Adipocyte (in vitro differentiated cells): Measurements from ENCODE around the gene DAP.

Experiments used
- DNase-seq: peaks from one replicate; pipeline ENCODE4 v3.0.0-alpha.2; 2015; ENCODE audit warnings: low read depth
- H3K27me3 ChIP-seq: replicated peaks from 2 replicates; pipeline ENCODE4 v1.7.0; 2013; ENCODE audit warnings: mild to moderate bottlenecking, low read length, moderate library complexity; ENCODE audit not compliant: control insufficient read depth, insufficient read depth
- H3K36me3 ChIP-seq: 2 replicates; pipeline ENCODE4 v1.7.0; 2013; ENCODE audit warnings: low read length, mild to moderate bottlenecking, moderate library complexity; ENCODE audit not compliant: control insufficient read depth, insufficient read depth, severe bottlenecking
- H3K4me1 ChIP-seq: 2 replicates; pipeline ENCODE4 v1.7.0; 2013; ENCODE audit warnings: mild to moderate bottlenecking, low read length, moderate library complexity; ENCODE audit not compliant: control insufficient read depth, insufficient read depth
- H3K4me3 ChIP-seq: 2 replicates; pipeline ENCODE4 v1.7.0; 2013; ENCODE audit warnings: mild to moderate bottlenecking, low read length, moderate library complexity
- H3K9ac ChIP-seq: 2 replicates; pipeline ENCODE4 v1.7.0; 2013; ENCODE audit warnings: mild to moderate bottlenecking, low read length, moderate library complexity
- H3K9me3 ChIP-seq: 2 replicates; pipeline ENCODE4 v1.7.0; 2013; ENCODE audit warnings: mild to moderate bottlenecking, low read length, moderate library complexity; ENCODE audit not compliant: control insufficient read depth

DAP gene

DNA sequence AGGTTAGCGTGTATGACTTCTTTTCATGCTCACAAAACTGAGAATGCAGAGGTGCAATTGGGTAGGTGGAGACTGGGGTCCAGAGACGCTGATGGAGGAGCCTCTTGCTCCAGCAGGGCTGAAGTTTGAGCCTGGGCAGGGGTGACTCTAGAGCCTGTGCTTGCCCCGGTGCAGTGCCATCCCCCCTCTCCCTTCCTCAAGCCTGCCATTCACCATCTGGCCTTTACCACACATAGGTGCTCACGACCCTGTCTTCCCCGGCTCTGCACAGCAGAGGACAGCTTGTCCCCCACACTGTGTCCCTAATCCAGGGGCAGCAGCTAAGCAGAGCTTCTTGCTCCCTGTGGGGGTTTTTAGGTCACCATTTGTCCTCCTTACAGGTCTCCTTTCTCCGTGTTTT is 86.5 kb downstream of the DAP start:
- H3K9ac ChIP-seq = no peak overlapping the region
- peaks cover 16% of the 10 kb centered on the region for H3K36me3 ChIP-seq
- no peak for DNase-seq
- peaks cover 24% of the 10 kb centered on the region for H3K27me3 ChIP-seq
- H3K9me3 ChIP-seq = no peaks in the 10 kb centered on the region
- no peak overlapping the region for H3K4me3 ChIP-seq
- no peaks in the 10 kb centered on the region for H3K4me1 ChIP-seq

- Histone ChIP-seq H3K9me3 (no peaks in the 10 kb centered on the region), H3K27me3 (peaks cover 24% of the 10 kb centered on the region), H3K4me3 (no peak overlapping the region), H3K36me3 (peaks cover 11% of the 10 kb centered on the region), H3K4me1 (no peaks in the 10 kb centered on the region), H3K9ac (no peak overlapping the region)
- DNase-seq = no peak
These were observed 86.9 kb downstream of the DAP start for GRCh38 chr5:10674096-10674495.

DNA sequence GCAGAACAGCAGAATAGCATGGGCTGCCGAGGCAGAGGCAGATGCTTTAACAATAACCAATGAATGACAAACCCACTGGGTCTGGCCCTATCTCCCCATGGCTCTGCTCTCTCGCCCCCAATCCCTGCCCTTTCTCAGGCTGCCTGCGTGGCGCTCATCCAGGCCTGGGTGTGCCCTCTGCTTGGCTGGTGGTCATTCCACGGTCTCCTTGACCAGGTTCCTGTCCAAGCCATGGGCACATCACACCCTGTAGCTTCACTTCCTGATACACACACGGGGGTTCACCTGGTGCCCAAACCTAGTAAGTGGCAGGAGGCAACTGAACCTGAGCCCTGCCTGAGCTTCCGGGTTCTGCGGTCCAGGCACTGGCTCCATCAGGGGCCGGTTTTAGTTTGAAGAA is 87.6 kb downstream of the DAP start:
- Histone ChIP-seq H3K9me3 (no peaks in the 10 kb centered on the region), H3K4me3 (no peak overlapping the region), H3K9ac (no peak overlapping the region), H3K36me3 (peaks cover 10% of the 10 kb centered on the region), H3K27me3 (peaks cover 24% of the 10 kb centered on the region), H3K4me1 (no peaks in the 10 kb centered on the region)
- DNase-seq = no peak

- Histone ChIP-seq H3K4me3 (no peak overlapping the region), H3K9me3 (no peaks in the 10 kb centered on the region), H3K9ac (no peak overlapping the region), H3K36me3 (peaks cover 7% of the 10 kb centered on the region), H3K4me1 (no peaks in the 10 kb centered on the region), H3K27me3 (peaks cover 24% of the 10 kb centered on the region)
- DNase-seq = no peak
These were observed 88.0 kb downstream of the DAP start for GRCh38 chr5:10673017-10673389.

DNA sequence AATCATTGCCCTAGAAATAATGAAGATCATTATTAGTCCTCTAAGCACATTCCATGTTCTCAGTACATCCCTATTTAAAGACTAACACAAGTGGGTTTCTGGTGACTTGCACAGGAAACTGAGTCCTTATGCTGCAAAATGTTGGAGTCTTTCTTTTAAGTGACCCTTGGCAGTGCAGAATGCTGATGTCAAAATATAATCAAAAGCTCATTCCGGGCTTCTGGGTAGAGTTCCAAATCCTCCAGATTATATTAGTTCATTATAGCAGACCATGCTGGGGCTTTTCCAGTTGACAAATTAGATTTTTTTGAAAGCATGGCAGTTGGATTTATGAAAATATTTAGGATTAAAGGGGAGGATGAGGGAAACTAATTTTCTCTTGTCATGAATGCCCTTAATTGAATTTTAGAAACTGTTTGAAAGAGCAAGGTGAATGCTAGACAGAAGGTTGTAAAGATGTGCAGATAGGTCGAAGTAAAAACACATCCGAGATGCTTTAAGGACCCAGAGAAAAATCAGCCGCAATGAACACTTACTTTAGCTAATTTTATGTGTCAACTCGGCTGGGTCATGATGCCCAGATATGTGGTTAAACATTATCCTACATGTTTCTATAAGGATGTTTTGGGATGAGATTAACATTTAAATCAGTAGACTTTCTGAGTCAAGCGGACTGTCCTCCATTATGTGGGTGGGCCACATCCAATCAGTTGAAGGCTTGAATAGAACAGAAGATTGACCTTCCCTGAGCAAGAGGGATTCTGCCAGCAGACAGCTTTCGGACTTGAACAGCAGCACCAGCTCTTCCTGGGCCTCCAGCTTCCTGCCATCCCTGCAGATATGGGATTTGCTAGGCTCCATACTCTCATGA is 88.7 kb downstream of the DAP start:
- H3K27me3 ChIP-seq = peaks cover 24% of the 10 kb centered on the region
- no peaks in the 10 kb centered on the region for H3K9me3 ChIP-seq
- no peak overlapping the region for H3K4me3 ChIP-seq
- H3K36me3 ChIP-seq = peaks cover under 1% of the 10 kb centered on the region
- no peak for DNase-seq
- H3K4me1 ChIP-seq = no peaks in the 10 kb centered on the region
- no peak overlapping the region for H3K9ac ChIP-seq

GRCh38 chr5:10671041-10672008 is 89.7 kb downstream of the DAP start:
- H3K9me3 ChIP-seq = no peaks in the 10 kb centered on the region
- no peak overlapping the region for H3K9ac ChIP-seq
- peak; percentile 22 for DNase-seq
- H3K27me3 ChIP-seq = peaks cover 24% of the 10 kb centered on the region
- H3K36me3 ChIP-seq = no peaks in the 10 kb centered on the region
- no peak overlapping the region for H3K4me3 ChIP-seq
- no peaks in the 10 kb centered on the region for H3K4me1 ChIP-seq

- Histone ChIP-seq H3K36me3 (no peaks in the 10 kb centered on the region), H3K4me3 (no peak overlapping the region), H3K4me1 (no peaks in the 10 kb centered on the region), H3K9me3 (no peaks in the 10 kb centered on the region), H3K27me3 (peaks cover 13% of the 10 kb centered on the region), H3K9ac (no peak overlapping the region)
- no peak for DNase-seq
These were observed 91.1 kb downstream of the DAP start for GRCh38 chr5:10669983-10670382.

GRCh38 chr5:10668697-10669096 is 92.3 kb downstream of the DAP start:
- H3K27me3 ChIP-seq = peaks cover 4% of the 10 kb centered on the region
- no peaks in the 10 kb centered on the region for H3K9me3 ChIP-seq
- H3K4me1 ChIP-seq = peaks cover 1% of the 10 kb centered on the region
- no peak overlapping the region for H3K4me3 ChIP-seq
- no peaks in the 10 kb centered on the region for H3K36me3 ChIP-seq
- DNase-seq = no peak
- H3K9ac ChIP-seq = no peak overlapping the region

- Histone ChIP-seq H3K9ac (no peak overlapping the region), H3K4me3 (no peak overlapping the region), H3K27me3 (peaks cover 8% of the 10 kb centered on the region), H3K9me3 (no peaks in the 10 kb centered on the region), H3K4me1 (peaks cover 5% of the 10 kb centered on the region), H3K36me3 (no peaks in the 10 kb centered on the region)
- DNase-seq = no peak
These were observed 93.5 kb downstream of the DAP start for GRCh38 chr5:10667431-10668057.

DNA sequence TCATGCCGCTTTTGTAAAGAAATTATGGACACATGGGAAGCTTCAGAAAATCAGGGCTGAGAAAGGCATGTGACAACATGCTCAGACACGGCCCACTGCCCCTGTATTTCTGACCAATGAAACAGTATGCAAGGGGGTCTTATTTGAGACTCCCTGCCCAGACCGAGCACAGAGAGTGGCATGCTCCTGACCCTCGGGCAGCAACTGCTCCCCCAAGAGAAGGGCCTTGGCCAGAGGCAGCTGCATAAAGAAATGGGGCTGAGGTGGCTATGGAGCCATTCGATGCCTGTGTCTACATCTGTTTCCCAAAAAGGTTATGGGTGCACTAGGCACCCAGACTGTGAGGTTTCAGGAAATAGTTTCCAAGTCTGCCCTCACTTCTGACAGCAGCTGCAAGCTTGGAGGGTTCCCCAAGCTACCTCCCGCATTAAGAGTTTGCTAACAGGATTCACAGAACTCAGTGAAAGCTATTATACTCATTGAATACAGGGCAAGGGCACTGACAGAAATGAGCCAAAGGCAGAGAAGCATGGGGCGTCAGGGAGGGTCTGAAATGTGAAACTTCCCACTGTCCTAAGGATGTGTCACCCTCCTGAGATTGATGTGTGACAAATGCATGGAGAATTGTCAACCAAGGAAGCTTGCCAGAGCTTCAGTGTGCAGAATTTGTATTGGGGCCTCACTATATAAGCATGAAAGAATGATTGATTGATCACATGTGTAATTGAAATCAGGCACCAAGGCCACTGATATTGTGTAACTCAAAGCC is 94.3 kb downstream of the DAP start:
- H3K27me3 ChIP-seq = peaks cover 12% of the 10 kb centered on the region
- H3K9me3 ChIP-seq = no peaks in the 10 kb centered on the region
- H3K4me1 ChIP-seq = peaks cover 5% of the 10 kb centered on the region
- no peak overlapping the region for H3K4me3 ChIP-seq
- no peak for DNase-seq
- no peaks in the 10 kb centered on the region for H3K36me3 ChIP-seq
- no peak overlapping the region for H3K9ac ChIP-seq
